HepG2 (cell line): ENCODE results near the gene PCIF1. TPM values are rescaled to one million over a fixed set of nuclear protein-coding genes. Genes with fewer than 3 reads are reported as not detected.
A peak's percentile ranks its signal among the peaks of the same experiment; 100 is the strongest.

Experiments used
- ADNP ChIP-seq: sonication (generic); formaldehyde crosslinking; IDR thresholded peaks from 2 replicates; pipeline ENCODE4 v1.4.0; 2020; ENCODE audit warnings: missing genetic modification reagents
- EP300 ChIP-seq, 3 experiments: sonication (generic) in 1 of 3; formaldehyde crosslinking in 1 of 3; IDR thresholded peaks; 2 replicates each; pipeline versions ENCODE4 v1.5.1 to v1.6.1; 2011 to 2020; ENCODE audit warnings: low read depth in 2 of 3, low read length in 2 of 3, borderline replicate concordance in 1 of 3, improper control_type of control experiment in 1 of 3, mild to moderate bottlenecking in 1 of 3, missing genetic modification reagents in 1 of 3, moderate library complexity in 1 of 3
- FOXJ3 ChIP-seq: sonication (generic); formaldehyde crosslinking; IDR thresholded peaks from 2 replicates; pipeline ENCODE4 v1.4.0; 2020; ENCODE audit warnings: missing genetic modification reagents, mild to moderate bottlenecking, borderline replicate concordance
- JUN ChIP-seq: sonication (generic); formaldehyde crosslinking; IDR thresholded peaks from 2 replicates; pipeline ENCODE4 v1.4.0; 2020; ENCODE audit warnings: mild to moderate bottlenecking, missing genetic modification reagents
- MTA3 ChIP-seq: sonication (generic); formaldehyde crosslinking; IDR thresholded peaks from 2 replicates; pipeline ENCODE4 v1.4.0; 2020; ENCODE audit warnings: missing genetic modification reagents
- NFE2 ChIP-seq: sonication (generic); formaldehyde crosslinking; IDR thresholded peaks from 2 replicates; pipeline ENCODE4 v1.4.0; 2020; ENCODE audit warnings: missing genetic modification reagents
- PAWR ChIP-seq: sonication (generic); formaldehyde crosslinking; IDR thresholded peaks from 2 replicates; pipeline ENCODE4 v1.4.0; 2020; ENCODE audit warnings: missing genetic modification reagents, mild to moderate bottlenecking, borderline replicate concordance
- POGK ChIP-seq: sonication (generic); formaldehyde crosslinking; conservative IDR thresholded peaks from 2 replicates; pipeline ENCODE4 v1.8.0; 2022; ENCODE audit warnings: mild to moderate bottlenecking, moderate library complexity, missing genetic modification reagents
- SMAD9 ChIP-seq: sonication (generic); formaldehyde crosslinking; IDR thresholded peaks from 2 replicates; pipeline ENCODE4 v1.5.1; 2020; ENCODE audit warnings: mild to moderate bottlenecking, missing genetic modification reagents
- XRCC5 ChIP-seq: fragments of 200-400 bp; formaldehyde crosslinking; optimal IDR thresholded peaks from 2 replicates; pipeline ENCODE3; 2017; ENCODE audit warnings: mild to moderate bottlenecking, low read length
- ZFYVE20 ChIP-seq: sonication (generic); formaldehyde crosslinking; IDR thresholded peaks from 2 replicates; pipeline ENCODE4 v1.8.0; 2023; ENCODE audit warnings: low read depth, mild to moderate bottlenecking, moderate library complexity, missing genetic modification reagents, borderline replicate concordance
- ZNF207 ChIP-seq: fragments of 450-650 bp; IDR thresholded peaks from 2 replicates; pipeline ENCODE4 v1.6.1; 2016; ENCODE audit warnings: antibody characterized with exemption, borderline replicate concordance
- ZNF513 ChIP-seq: sonication (generic); formaldehyde crosslinking; conservative IDR thresholded peaks from 2 replicates; pipeline ENCODE4 v1.5.0; 2020; ENCODE audit warnings: missing genetic modification reagents
- ZNF557 ChIP-seq: sonication (generic); formaldehyde crosslinking; IDR thresholded peaks from 2 replicates; pipeline ENCODE4 v1.4.0; 2020; ENCODE audit warnings: missing genetic modification reagents
- ZNF570 ChIP-seq: sonication (generic); formaldehyde crosslinking; IDR thresholded peaks from 2 replicates; pipeline ENCODE4 v1.4.0; 2020; ENCODE audit warnings: mild to moderate bottlenecking, missing genetic modification reagents, borderline replicate concordance
- polyA plus RNA-seq, 8 experiments: library from polyadenylated mRNA; depleted of rRNA in 3 of 8; stranded (reverse) in 7 of 8; unstranded in 1 of 8; fragments of >200 nt; fragmentation: Illumina TruSeq in 4 of 8; extraction: Trizol in 4 of 8; gene quantifications; 2 replicates each; pipeline versions ENCODE4 v1.2.1 to v1.2.3, GENCODE V29; 2011 to 2016; ENCODE audit warnings: low read depth in 4 of 8, missing spikeins in 1 of 8, mixed read lengths in 1 of 8; ENCODE audit not compliant: insufficient read depth in 1 of 8
- total RNA-seq, 5 experiments: library from RNA; depleted of rRNA; stranded (reverse); fragments of >200 nt; fragmentation: Illumina TruSeq; extraction: Trizol; gene quantifications; 2 replicates each; pipeline ENCODE4 v1.2.3, GENCODE V29; 2016; ENCODE audit warnings: low read depth in 1 of 5
- TF ChIP-seq, protein P1 (sequence below): sonication (generic); formaldehyde crosslinking; IDR thresholded peaks from 2 replicates; pipeline ENCODE4 v1.4.0; 2020; ENCODE audit warnings: missing genetic modification reagents, mild to moderate bottlenecking, borderline replicate concordance
- TF ChIP-seq, protein P2 (sequence below): sonication (generic); formaldehyde crosslinking; IDR thresholded peaks from 2 replicates; pipeline ENCODE4 v1.4.0; 2020; ENCODE audit warnings: missing genetic modification reagents
- TF ChIP-seq, protein P3 (sequence below): sonication (generic); formaldehyde crosslinking; IDR thresholded peaks from 2 replicates; pipeline ENCODE4 v1.5.1; 2020; ENCODE audit warnings: missing genetic modification reagents, mild to moderate bottlenecking, borderline replicate concordance

Gene PCIF1
- total and polyA plus RNA-seq, 2 of the 13 experiments (the other 11 are each of a cell fraction or from before 2014, with no cell fraction given), result 20.9 to 24.4 TPM

DNA sequence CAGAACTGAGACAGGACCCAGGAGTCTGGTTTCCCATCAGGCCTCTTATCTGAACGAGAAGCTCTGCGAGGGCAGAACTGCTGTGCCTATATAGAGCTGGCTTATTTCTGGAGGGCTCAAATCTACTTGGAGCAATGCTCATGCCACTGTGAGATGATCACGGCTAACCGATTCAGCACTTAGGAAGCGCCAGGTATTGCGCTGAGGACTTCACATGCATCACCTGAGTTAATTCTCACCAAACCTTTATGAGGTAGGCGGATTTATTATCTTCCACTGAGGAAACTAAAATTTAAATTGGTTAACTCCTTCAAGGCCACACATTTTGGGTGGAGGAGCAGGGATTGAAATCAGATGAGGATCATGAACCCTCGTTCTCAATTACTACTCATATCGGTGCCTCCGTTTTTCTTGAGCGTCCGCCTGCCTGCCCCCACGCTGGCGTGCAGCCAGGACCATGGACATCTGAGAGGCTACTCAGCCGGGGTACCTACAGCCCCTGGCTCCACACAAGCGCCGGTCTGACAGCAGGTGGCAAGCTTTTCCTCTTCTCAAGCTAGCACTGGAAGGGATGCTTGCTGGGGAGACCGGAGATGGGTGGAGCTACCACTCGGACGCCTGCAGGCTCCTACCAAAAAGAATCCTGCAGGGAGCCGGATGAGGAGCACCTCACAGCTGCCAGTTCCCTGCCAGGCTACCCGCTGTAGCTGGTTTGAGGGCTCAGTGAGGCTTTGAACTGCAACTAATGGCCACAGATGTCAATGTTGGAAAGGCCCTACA lies 1.0 kb upstream of the PCIF1 start (continued):
- TF ChIP-seq, protein P1, sequence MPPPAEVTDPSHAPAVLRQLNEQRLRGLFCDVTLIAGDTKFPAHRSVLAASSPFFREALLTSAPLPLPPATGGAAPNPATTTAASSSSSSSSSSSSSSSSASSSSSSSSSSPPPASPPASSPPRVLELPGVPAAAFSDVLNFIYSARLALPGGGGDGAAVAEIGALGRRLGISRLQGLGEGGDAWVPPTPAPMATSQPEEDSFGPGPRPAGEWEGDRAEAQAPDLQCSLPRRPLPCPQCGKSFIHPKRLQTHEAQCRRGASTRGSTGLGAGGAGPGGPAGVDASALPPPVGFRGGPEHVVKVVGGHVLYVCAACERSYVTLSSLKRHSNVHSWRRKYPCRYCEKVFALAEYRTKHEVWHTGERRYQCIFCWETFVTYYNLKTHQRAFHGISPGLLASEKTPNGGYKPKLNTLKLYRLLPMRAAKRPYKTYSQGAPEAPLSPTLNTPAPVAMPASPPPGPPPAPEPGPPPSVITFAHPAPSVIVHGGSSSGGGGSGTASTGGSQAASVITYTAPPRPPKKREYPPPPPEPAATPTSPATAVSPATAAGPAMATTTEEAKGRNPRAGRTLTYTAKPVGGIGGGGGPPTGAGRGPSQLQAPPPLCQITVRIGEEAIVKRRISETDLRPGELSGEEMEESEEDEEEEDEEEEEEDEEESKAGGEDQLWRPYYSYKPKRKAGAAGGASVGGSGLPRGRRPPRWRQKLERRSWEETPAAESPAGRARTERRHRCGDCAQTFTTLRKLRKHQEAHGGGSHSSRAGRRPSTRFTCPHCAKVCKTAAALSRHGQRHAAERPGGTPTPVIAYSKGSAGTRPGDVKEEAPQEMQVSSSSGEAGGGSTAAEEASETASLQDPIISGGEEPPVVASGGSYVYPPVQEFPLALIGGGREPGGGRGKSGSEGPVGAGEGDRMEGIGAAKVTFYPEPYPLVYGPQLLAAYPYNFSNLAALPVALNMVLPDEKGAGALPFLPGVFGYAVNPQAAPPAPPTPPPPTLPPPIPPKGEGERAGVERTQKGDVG (CRISPR knock-in tag), result peak; percentile 65; the same call in 1 of the 2 replicates
- no peak for TF ChIP-seq EP300 (IDR thresholded peaks at IDR 0.05; ENCODE audit: low read depth in 2 of 2, low read length in 2 of 2)
- no peak; the same call in 1 of the 2 replicates for TF ChIP-seq EP300 (CRISPR knock-in tag; IDR thresholded peaks at IDR 0.05; ENCODE audit: borderline replicate concordance)
- TF ChIP-seq, protein P2, sequence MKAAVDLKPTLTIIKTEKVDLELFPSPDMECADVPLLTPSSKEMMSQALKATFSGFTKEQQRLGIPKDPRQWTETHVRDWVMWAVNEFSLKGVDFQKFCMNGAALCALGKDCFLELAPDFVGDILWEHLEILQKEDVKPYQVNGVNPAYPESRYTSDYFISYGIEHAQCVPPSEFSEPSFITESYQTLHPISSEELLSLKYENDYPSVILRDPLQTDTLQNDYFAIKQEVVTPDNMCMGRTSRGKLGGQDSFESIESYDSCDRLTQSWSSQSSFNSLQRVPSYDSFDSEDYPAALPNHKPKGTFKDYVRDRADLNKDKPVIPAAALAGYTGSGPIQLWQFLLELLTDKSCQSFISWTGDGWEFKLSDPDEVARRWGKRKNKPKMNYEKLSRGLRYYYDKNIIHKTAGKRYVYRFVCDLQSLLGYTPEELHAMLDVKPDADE (CRISPR knock-in tag), result no peak; the same call in 1 of the 2 replicates
- TF ChIP-seq ADNP (CRISPR knock-in tag), result no peak
- no peak for TF ChIP-seq ZNF513 (CRISPR knock-in tag)
- TF ChIP-seq FOXJ3, result peak; percentile 54; the same call in 1 of the 2 replicates
- 0 out of 2 replicates have a peak, but pooled peaks have one; percentile 1 for TF ChIP-seq NFE2 (CRISPR knock-in tag)
- TF ChIP-seq JUN (CRISPR knock-in tag), result no peak
- no peak for TF ChIP-seq ZNF570 (CRISPR knock-in tag)
- TF ChIP-seq, protein P3, sequence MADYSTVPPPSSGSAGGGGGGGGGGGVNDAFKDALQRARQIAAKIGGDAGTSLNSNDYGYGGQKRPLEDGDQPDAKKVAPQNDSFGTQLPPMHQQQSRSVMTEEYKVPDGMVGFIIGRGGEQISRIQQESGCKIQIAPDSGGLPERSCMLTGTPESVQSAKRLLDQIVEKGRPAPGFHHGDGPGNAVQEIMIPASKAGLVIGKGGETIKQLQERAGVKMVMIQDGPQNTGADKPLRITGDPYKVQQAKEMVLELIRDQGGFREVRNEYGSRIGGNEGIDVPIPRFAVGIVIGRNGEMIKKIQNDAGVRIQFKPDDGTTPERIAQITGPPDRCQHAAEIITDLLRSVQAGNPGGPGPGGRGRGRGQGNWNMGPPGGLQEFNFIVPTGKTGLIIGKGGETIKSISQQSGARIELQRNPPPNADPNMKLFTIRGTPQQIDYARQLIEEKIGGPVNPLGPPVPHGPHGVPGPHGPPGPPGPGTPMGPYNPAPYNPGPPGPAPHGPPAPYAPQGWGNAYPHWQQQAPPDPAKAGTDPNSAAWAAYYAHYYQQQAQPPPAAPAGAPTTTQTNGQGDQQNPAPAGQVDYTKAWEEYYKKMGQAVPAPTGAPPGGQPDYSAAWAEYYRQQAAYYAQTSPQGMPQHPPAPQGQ, result no peak
- TF ChIP-seq MTA3, result no peak
- TF ChIP-seq SMAD9 (CRISPR knock-in tag), result no peak
- no peak; the same call in 1 of the 2 replicates for TF ChIP-seq ZNF557 (CRISPR knock-in tag)
- TF ChIP-seq POGK (CRISPR knock-in tag), result 0 out of 2 replicates have a peak, but pooled peaks have one; percentile 13
- no peak for TF ChIP-seq ZNF207
- TF ChIP-seq XRCC5, result peak; percentile 92
- no peak for TF ChIP-seq ZFYVE20 (CRISPR knock-in tag)
- TF ChIP-seq PAWR (CRISPR knock-in tag), result peak; percentile 83; the same call in 1 of the 2 replicates
